ENCODE results near the gene GADD45B.

- TF ChIP-seq CTCF (IDR thresholded peaks at IDR 0.05; ENCODE audit: insufficient read depth, low read length, poor library complexity, severe bottlenecking): no peak
- no peak for TF ChIP-seq EZH2phosphoT487 (conservative IDR thresholded peaks at IDR 0.05; ENCODE audit: low read length)
These were observed 29.5 kb upstream of the GADD45B start for GRCh38 chr19:2446381-2446780.
